Fibroblast of peridontal ligament (primary cell): ENCODE data around the gene DUS2.

Experiments used
- DNase-seq: peaks from one replicate; pipeline ENCODE4 v3.0.0-alpha.2; 2010; ENCODE audit errors: extremely low read depth

DUS2 gene

GRCh38 chr16:68077866-68078700 is 55.0 kb downstream of the DUS2 start:
- no peak for DNase-seq

- DNase-seq, result no peak
These were observed 55.8 kb downstream of the DUS2 start for GRCh38 chr16:68078701-68079375.

- DNase-seq, result no peak
These were observed 56.2 kb downstream of the DUS2 start for GRCh38 chr16:68079376-68079625.

GRCh38 chr16:68079626-68080344 is 56.7 kb downstream of the DUS2 start:
- no peak for DNase-seq

- no peak for DNase-seq
These were observed 59.0 kb downstream of the DUS2 start for GRCh38 chr16:68081861-68082628.

GRCh38 chr16:68082629-68083238 is 59.6 kb downstream of the DUS2 start:
- no peak for DNase-seq

GRCh38 chr16:68083239-68083781 is 60.2 kb downstream of the DUS2 start:
- no peak for DNase-seq

DNA sequence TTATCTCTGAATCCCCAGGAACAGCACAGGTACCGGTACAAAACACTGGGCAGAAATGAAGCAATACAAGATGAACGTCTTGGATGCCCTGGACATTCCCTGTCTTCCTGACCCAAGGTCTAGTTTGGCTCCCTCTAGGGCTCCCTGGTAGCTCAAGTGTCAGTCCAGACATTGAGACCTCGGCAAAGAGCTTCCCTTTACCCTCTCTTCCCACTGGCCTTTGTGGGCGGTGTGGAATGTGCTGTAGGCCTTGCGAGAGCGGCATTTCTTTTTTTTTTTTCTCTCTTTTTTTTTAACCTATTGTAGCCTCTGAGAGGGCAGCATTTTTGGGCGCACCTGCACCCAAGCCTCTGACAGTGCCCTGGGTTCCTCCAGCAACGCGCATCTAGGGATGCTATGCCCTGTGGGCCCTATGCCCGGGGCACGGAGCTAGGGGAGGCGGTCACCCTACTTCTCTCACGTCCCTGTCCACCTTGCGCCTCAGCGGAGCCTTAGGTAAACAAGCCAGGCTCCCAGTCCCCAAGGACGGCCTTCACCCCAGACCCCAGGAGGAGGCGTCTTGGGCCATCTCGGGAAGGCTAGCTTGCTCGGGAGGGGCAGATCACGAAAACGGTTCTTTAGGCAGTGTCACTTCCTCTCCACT is 60.9 kb downstream of the DUS2 start:
- DNase-seq, result peak; percentile 44

GRCh38 chr16:68084504-68085258 is 61.6 kb downstream of the DUS2 start:
- peak; percentile 55 for DNase-seq

DNA sequence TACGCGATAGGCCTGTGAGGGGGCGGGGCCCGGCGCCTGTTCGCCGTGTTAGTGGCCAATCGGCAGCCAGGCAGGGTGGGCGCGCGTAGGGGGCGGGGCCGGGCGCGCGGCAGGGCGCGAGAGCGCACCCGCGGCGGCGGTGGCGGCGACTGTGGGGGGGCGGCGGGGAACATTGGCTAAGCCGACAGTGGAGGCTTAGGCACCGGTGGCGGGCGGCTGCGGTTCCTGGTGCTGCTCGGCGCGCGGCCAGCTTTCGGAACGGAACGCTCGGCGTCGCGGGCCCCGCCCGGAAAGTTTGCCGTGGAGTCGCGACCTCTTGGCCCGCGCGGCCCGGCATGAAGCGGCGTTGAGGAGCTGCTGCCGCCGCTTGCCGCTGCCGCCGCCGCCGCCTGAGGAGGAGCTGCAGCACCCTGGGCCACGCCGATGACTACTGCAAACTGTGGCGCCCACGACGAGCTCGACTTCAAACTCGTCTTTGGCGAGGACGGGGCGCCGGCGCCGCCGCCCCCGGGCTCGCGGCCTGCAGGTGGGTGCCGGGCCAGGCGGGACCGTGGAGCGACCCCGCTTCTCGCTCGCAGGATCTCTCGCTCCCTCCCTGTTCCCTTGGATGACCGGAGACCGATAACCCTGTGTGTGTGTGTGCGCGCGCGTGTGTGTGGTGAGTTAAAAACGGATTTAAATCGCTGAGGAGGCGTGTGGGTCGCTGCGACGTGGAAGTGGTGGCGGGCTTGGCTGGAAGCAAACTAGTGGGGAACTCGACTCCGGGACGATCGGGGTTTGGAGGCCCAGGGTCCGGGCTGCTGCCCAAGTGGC is 62.4 kb downstream of the DUS2 start, which contains the start of gene NFATC3:
Gene NFATC3, plus strand, starts transcription at position 112 of the 813 bp plus-strand sequence. Its CDS starts 312 bp downstream, at position 424.
- peak; percentile 92 for DNase-seq

GRCh38 chr16:68086336-68086841 is 63.3 kb downstream of the DUS2 start:
- DNase-seq, result peak; percentile 58

DNA sequence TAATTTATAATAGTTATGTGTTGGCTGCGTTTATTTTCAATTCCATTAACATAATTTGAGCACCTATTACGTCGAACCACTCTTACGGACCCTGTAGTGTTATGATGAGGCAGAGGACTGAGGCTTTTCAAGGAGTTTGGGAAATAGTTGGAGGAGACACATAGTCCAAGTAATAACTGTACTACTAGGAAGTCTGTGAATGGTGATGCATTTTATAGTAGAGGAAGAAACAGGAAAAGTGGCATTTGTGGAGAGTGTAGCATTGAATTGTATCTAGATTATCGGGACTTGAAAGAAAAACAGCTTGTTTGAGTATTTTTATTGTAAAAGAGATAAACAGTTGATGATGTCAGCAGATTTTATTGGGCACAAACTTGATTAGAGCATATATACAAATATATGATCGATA is 63.8 kb downstream of the DUS2 start:
- DNase-seq, result peak; percentile 29

DNA sequence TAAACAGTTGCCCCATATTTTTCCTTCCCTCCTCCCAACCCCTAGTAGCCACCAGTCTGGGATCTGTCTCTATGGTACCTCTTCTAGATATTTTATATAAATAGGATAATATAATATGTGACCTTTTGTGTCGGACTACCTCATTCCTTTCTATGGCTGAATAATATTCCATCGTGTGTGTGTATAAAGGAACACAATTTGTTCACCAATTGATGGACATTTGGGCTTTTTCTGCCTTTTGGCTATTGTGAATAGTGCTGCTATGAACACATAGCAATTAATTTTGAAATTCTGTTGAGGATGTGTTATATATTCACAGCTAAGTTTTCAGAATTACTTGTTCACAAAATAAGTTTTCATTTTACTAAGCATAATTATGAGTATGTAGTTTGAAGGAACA is 64.6 kb downstream of the DUS2 start:
- no peak for DNase-seq

DNA sequence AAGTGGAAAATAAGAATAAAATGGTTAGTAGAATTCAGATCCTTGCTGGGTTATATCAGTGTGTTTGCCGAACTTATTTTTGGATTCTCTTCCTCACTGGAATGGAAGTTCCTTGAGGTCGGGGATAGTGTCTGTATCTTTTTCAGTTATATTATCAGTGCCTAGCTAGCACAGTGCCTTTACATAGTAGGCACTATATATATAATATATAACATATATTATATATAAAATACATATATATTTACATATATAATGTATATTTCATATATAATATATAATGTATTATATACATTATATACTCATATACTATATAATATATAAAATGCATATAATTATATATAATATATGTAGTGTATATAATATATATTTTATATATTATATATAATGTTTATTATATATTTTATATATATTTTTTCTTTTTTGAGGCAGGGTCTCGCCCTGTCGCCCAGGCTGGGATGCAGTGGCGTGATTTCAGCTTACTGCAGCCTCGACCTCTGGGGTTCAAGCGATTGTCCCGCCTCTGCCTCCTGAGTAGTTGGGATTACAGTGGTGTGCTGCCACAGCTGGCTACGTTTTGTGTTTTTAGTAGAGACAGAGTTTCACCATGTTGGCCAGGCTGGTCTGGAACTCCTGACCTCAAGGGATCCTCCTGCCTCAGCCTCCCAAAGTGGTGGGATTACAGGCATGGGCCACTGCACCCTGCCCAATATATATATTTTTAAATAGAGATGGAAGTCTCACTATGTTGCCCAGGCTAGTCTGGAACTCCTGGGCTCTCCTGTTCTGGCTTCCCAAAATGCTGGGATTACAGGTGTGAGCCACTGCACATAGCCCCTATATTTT is 65.3 kb downstream of the DUS2 start:
- DNase-seq, result no peak

- no peak for DNase-seq
These were observed 66.0 kb downstream of the DUS2 start for GRCh38 chr16:68089067-68089466.

DNA sequence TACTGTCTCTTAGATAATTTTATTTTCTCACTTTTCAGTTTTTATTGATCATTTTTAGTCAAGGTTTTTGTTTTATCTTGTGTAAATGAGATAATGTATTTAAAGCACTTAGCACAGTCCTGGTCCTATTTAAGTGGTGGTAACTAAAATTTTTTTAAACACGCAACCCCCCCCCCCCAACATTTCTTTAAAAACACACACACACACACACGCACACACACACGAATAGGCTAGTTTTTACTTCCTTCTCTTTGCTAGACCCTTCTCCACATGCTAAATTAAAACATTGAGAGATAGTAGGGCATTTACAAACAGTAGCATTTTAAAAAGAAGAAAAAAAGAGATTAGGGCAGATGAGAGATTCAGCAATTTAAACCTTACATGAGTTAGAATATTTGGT is 67.0 kb downstream of the DUS2 start:
- DNase-seq, result no peak

- no peak for DNase-seq
These were observed 67.4 kb downstream of the DUS2 start for GRCh38 chr16:68090533-68090932.
